H1 (cell line): Measurements from ENCODE around the gene NKX2-1. TPM values are rescaled to one million over a fixed set of nuclear protein-coding genes. Genes with fewer than 3 reads are reported as not detected.

Experiments used
- CTCF ChIA-PET: fragments of 300-600 bp; sonication (Branson Sonifier 250); formaldehyde crosslinking; loops from one replicate; lab custom pipeline; 2021; ENCODE audit not compliant: partially characterized antibody; lab: Charles Lee
- POLR2A ChIA-PET: fragments of 300-600 bp; sonication (Branson Sonifier 250); formaldehyde crosslinking; loops from one replicate; lab custom pipeline; 2021; ENCODE audit warnings: inconsistent platforms; ENCODE audit not compliant: partially characterized antibody; lab: Charles Lee
- DNase-seq, 2 experiments: peaks; one replicate each; pipeline versions ENCODE4 v3.0.0 to v3.0.0-alpha.2; 2010 to 2022; ENCODE audit warnings: low spot score in 2 of 2, low read depth in 1 of 2, mixed read lengths in 1 of 2
- FAIRE-seq: peaks from 2 replicates; lab custom pipeline; 2011; peaks lifted over from hg19 to GRCh38; lab: Jason Lieb, UNC
- H2AFZ ChIP-seq: 2 replicates; pipeline ENCODE4 v1.8.1; 2012; ENCODE audit warnings: low read length, inconsistent platforms
- H2AK5ac ChIP-seq: 2 replicates; pipeline ENCODE4 v1.6.1; 2013; ENCODE audit warnings: low read depth, low read length
- H2BK120ac ChIP-seq: replicated peaks from 2 replicates; pipeline ENCODE3; 2013; ENCODE audit warnings: low read depth, low read length, inconsistent platforms
- H2BK12ac ChIP-seq: 2 replicates; pipeline ENCODE4 v1.6.1; 2013; ENCODE audit warnings: low read depth, low read length
- H2BK15ac ChIP-seq: 2 replicates; pipeline ENCODE4 v1.6.1; 2013; ENCODE audit warnings: low read length
- H2BK20ac ChIP-seq: 2 replicates; pipeline ENCODE4 v1.6.1; 2013; ENCODE audit warnings: low read length
- H2BK5ac ChIP-seq: 2 replicates; pipeline ENCODE4 v1.6.1; 2013; ENCODE audit warnings: low read depth, low read length
- H3K14ac ChIP-seq: 2 replicates; pipeline ENCODE4 v1.6.1; 2013; ENCODE audit warnings: inconsistent platforms; ENCODE audit not compliant: insufficient read length
- H3K18ac ChIP-seq: 2 replicates; pipeline ENCODE4 v1.6.1; 2013; ENCODE audit warnings: low read length; ENCODE audit errors: extremely low read depth
- H3K23ac ChIP-seq: 2 replicates; pipeline ENCODE4 v1.6.1; 2013; ENCODE audit warnings: inconsistent platforms; ENCODE audit not compliant: insufficient read length
- H3K23me2 ChIP-seq: 2 replicates; pipeline ENCODE4 v1.6.1; 2013; ENCODE audit warnings: low read depth, low read length
- H3K27ac ChIP-seq: 2 replicates; pipeline ENCODE4 v1.6.1; 2011; ENCODE audit warnings: low read depth, low read length, inconsistent platforms
- H3K27me3 ChIP-seq, 4 experiments: replicated peaks in 1 of 4; 1 replicate in 1 of 4; 2 replicates in 3 of 4; pipeline versions ENCODE4 v1.6.1 to v1.8.1; 2011 to 2013; ENCODE audit warnings: low read length in 3 of 4, mild to moderate bottlenecking in 3 of 4, inconsistent platforms in 2 of 4, mixed read lengths in 2 of 4, moderate library complexity in 1 of 4; ENCODE audit not compliant: control insufficient read depth in 3 of 4, insufficient read depth in 3 of 4; ENCODE audit errors: extremely low read depth in 1 of 4
- H3K36me3 ChIP-seq, 4 experiments: 2 replicates each; pipeline versions ENCODE4 v1.6.1 to v1.8.1; 2011 to 2013; ENCODE audit warnings: mild to moderate bottlenecking in 4 of 4, low read length in 3 of 4, moderate library complexity in 2 of 4, control low read depth in 1 of 4, inconsistent platforms in 1 of 4; ENCODE audit not compliant: insufficient read depth in 4 of 4, control insufficient read depth in 2 of 4
- H3K4ac ChIP-seq: replicated peaks from 2 replicates; pipeline ENCODE3; 2013; ENCODE audit warnings: low read length, low read depth, mixed read lengths, inconsistent platforms; ENCODE audit not compliant: insufficient read length
- H3K4me1 ChIP-seq, 4 experiments: replicated peaks in 1 of 4; 1 replicate in 1 of 4; 2 replicates in 3 of 4; pipeline versions ENCODE4 v1.6.1 to v1.8.1; 2011 to 2013; ENCODE audit warnings: low read length in 3 of 4, inconsistent platforms in 2 of 4, mixed read lengths in 1 of 4; ENCODE audit not compliant: insufficient read depth in 4 of 4, control insufficient read depth in 3 of 4
- H3K4me2 ChIP-seq, 2 experiments: 2 replicates each; pipeline versions ENCODE4 v1.6.1 to v1.8.1; 2011 to 2013; ENCODE audit warnings: low read depth in 2 of 2, low read length in 2 of 2, control low read depth in 1 of 2, inconsistent platforms in 1 of 2, mild to moderate bottlenecking in 1 of 2; ENCODE audit not compliant: insufficient read depth in 1 of 2
- H3K4me3 ChIP-seq, 4 experiments: fragments of 200-600, 300-600 bp in 1 of 4; sonication (generic), shearing (Covaris generic), sonication (Bioruptor Twin) in 1 of 4; 2 replicates each; pipeline versions ENCODE4 v1.5.1 to v1.8.1; 2011 to 2016; ENCODE audit warnings: low read length in 4 of 4, low read depth in 3 of 4, control low read depth in 2 of 4, inconsistent platforms in 2 of 4, mild to moderate bottlenecking in 2 of 4, mixed read lengths in 1 of 4, moderate library complexity in 1 of 4; ENCODE audit not compliant: insufficient read depth in 2 of 4; ENCODE audit errors: extremely low read depth in 1 of 4
- H3K56ac ChIP-seq: replicated peaks from 2 replicates; pipeline ENCODE3; 2013; ENCODE audit warnings: low read depth, mild to moderate bottlenecking, mixed read lengths, low read length, inconsistent platforms; ENCODE audit not compliant: insufficient read length
- H3K79me1 ChIP-seq: 2 replicates; pipeline ENCODE4 v1.6.1; 2013; ENCODE audit warnings: low read depth, low read length, control low read depth
- H3K79me2 ChIP-seq, 2 experiments: 2 replicates each; pipeline versions ENCODE4 v1.6.1 to v1.8.1; 2012 to 2013; ENCODE audit warnings: low read length in 2 of 2, mild to moderate bottlenecking in 2 of 2, inconsistent platforms in 1 of 2; ENCODE audit not compliant: insufficient read depth in 2 of 2, control insufficient read depth in 1 of 2
- H3K9ac ChIP-seq, 4 experiments: replicated peaks in 1 of 4; 1 replicate in 1 of 4; 2 replicates in 3 of 4; pipeline versions ENCODE4 v1.6.1 to v1.8.1; 2011 to 2013; ENCODE audit warnings: low read depth in 3 of 4, low read length in 3 of 4, control low read depth in 2 of 4, mild to moderate bottlenecking in 2 of 4, moderate library complexity in 2 of 4, inconsistent platforms in 1 of 4; ENCODE audit errors: extremely low read depth in 1 of 4
- H3K9me3 ChIP-seq, 2 experiments: 2 replicates each; pipeline versions ENCODE4 v1.6.1 to v1.8.1; 2012 to 2013; ENCODE audit warnings: mild to moderate bottlenecking in 2 of 2, moderate library complexity in 2 of 2, control low read depth in 1 of 2, inconsistent platforms in 1 of 2, low read depth in 1 of 2, low read length in 1 of 2, mixed read lengths in 1 of 2; ENCODE audit not compliant: insufficient read depth in 2 of 2
- H4K20me1 ChIP-seq, 2 experiments: replicated peaks in 1 of 2; 2 replicates each; pipeline versions ENCODE3 to v1.8.1; 2011 to 2013; ENCODE audit warnings: inconsistent platforms in 2 of 2, low read length in 2 of 2, mild to moderate bottlenecking in 1 of 2; ENCODE audit not compliant: insufficient read depth in 2 of 2, control insufficient read depth in 1 of 2
- H4K5ac ChIP-seq: 2 replicates; pipeline ENCODE4 v1.6.1; 2013; ENCODE audit warnings: low read length, low read depth, mixed read lengths, inconsistent platforms; ENCODE audit not compliant: insufficient read length
- H4K8ac ChIP-seq: 2 replicates; pipeline ENCODE4 v1.8.0; 2013; ENCODE audit warnings: mild to moderate bottlenecking, moderate library complexity, low read length, inconsistent platforms; ENCODE audit not compliant: insufficient read depth; ENCODE audit errors: extremely low read depth
- H4K91ac ChIP-seq: replicated peaks from 2 replicates; pipeline ENCODE3; 2013; ENCODE audit warnings: low read length, mixed read lengths, inconsistent platforms; ENCODE audit not compliant: insufficient read length
- ASH2L ChIP-seq: fragments of 200-600, 300-600 bp; sonication (generic); IDR thresholded peaks from one replicate; pipeline ENCODE4 v1.7.1; 2017; ENCODE audit warnings: low read length
- CTBP2 ChIP-seq: IDR thresholded peaks from 2 replicates; pipeline ENCODE4 v1.7.0; 2011; ENCODE audit warnings: borderline replicate concordance, mild to moderate bottlenecking, moderate library complexity, mixed read lengths, low read length; ENCODE audit not compliant: insufficient read depth, insufficient read length
- EGR1 ChIP-seq: IDR thresholded peaks from 2 replicates; pipeline ENCODE4 v1.6.1; 2011; ENCODE audit warnings: low read depth, low read length, borderline replicate concordance
- YY1 ChIP-seq: IDR thresholded peaks from 2 replicates; pipeline ENCODE4 v1.6.1; 2011; ENCODE audit warnings: low read depth, mild to moderate bottlenecking, low read length
- WGBS, 2 experiments: shearing (Covaris generic) in 1 of 2; methylation state at CpG; one replicate each; pipeline versions ENCODE4 v1.1.6 to v1.1.7; 2013 to 2015; ENCODE audit warnings: low lambda C conversion rate in 2 of 2, mixed read lengths in 2 of 2, inconsistent platforms in 1 of 2, low coverage in 1 of 2, missing lambda C conversion rate in 1 of 2; ENCODE audit not compliant: insufficient replicate concordance in 2 of 2, insufficient coverage in 1 of 2, insufficient read length in 1 of 2; ENCODE audit errors: extremely low coverage in 1 of 2, missing lambda C conversion rate in 1 of 2; 5-methylcytosine and 5-hydroxymethylcytosine counted together
- polyA plus RNA-seq, 7 experiments: library from polyadenylated mRNA; depleted of rRNA in 3 of 7; stranded (reverse) in 5 of 7; unstranded in 2 of 7; fragments of >200 nt in 5 of 7; fragments of 200-250 nt in 2 of 7; gene quantifications; 1 replicate in 5 of 7; 2 replicates in 1 of 7; 4 replicates in 1 of 7; pipeline versions ENCODE4 v1.2.1 to v1.2.3, GENCODE V29; 2011 to 2013; ENCODE audit warnings: missing spikeins in 2 of 7, mixed read lengths in 2 of 7
- total RNA-seq: library from RNA; stranded (reverse); fragmentation: NEBNext Ultra II Directional; extraction: Animal tissue kit (Norgen Biotek cat#: 25700); gene quantifications from 2 replicates; pipeline ENCODE4 v1.2.1, GENCODE V29; 2021
- TF ChIP-seq, protein P1 (sequence below): IDR thresholded peaks from 2 replicates; pipeline ENCODE4 v1.6.1; 2012; ENCODE audit warnings: inconsistent platforms

NKX2-1 gene
- total and polyA plus RNA-seq, 2 of the 8 experiments (the other 6 are each of a cell fraction or from before 2014, with no cell fraction given), result not detected

DNA sequence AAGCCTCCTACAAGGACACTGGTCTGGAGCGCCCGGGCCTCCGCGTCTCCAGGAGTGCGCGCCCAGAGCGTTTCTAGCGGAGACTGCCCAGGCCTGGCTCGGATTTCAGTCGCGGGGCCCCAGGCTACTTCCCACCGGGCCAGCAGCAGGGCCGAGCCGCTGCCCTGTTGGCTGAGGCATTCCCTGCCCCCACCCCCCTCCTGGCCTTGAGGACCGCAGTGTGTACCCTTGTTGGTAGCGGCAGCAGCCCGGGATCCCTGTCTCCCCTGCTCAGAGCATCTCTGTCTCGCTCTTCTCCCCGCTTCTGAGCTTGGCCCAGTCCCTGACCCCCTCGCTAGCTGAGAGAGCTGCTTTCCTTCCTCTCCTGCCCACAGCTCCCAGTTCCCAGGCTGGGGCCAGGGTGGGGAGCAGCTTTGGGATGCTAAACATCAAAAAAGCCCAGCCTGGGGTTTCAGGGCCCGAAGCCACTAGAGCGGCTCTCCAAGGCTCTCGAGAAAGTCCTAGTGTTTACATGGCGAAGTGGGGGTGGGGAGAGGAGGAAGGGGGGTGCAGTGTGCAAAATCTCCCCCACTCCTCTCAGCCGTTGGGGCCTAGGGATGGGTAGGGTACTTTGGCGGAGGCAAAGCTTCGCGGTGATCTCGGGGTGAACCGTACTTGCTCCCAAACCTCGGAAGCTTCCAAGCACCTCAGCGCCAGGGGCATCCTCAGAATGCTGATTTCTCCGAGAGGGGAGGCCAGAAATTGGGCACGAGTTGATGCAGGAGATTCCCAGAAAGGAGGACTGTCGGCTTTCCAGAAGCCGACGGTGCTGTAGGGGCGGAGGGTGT is 6.4 kb downstream of the NKX2-1 start:
- H3K9ac ChIP-seq, result no peak overlapping the region
- peaks cover 0 to 6% (median 0%) of the 10 kb centered on the region in 4 experiments; a peak in 1 of 8 replicates for H3K36me3 ChIP-seq
- FAIRE-seq (no peak), DNase-seq (peak in 1 of 2 experiments; percentile 80)
- no peak overlapping the region; the same call in 1 of the 2 replicates for H2BK15ac ChIP-seq
- H2AK5ac ChIP-seq, result no peak overlapping the region
- H3K23me2 ChIP-seq, result no peaks in the 10 kb centered on the region
- 0 out of 2 replicates have a peak overlapping the region, but pooled peaks have one; percentile 55 for H2BK12ac ChIP-seq
- H4K5ac ChIP-seq, result no peak overlapping the region
- no peak overlapping the region; the same call in 1 of the 2 replicates for H3K18ac ChIP-seq
- TF ChIP-seq ASH2L (peak; percentile 21), EGR1 (0 out of 2 replicates have a peak, but pooled peaks have one; percentile 18), YY1 (no peak), CTBP2 (peak; percentile 84)
- TF ChIP-seq, protein P1, sequence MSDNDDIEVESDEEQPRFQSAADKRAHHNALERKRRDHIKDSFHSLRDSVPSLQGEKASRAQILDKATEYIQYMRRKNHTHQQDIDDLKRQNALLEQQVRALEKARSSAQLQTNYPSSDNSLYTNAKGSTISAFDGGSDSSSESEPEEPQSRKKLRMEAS, result 0 out of 2 replicates have a peak, but pooled peaks have one; percentile 20
- peaks cover 7 to 30% (median 20%) of the 10 kb centered on the region in 4 experiments for H3K4me1 ChIP-seq
- peak overlapping the region in 1 of 4 experiments; percentile 28; a peak in 2 of 8 replicates for H3K4me3 ChIP-seq
- H2AFZ ChIP-seq, result no peak overlapping the region
- no peak overlapping the region; the same call in 1 of the 2 replicates for H4K8ac ChIP-seq
- H3K56ac ChIP-seq, result no peak overlapping the region
- CTCF ChIA-PET, result interaction anchor here (0.6 to 9.7 kb wide), 14 partner anchors 8 to 408 kb away, joined by 3 to 202 read pairs (median 4); partner anchors contain the start of gene NKX2-1
- peaks cover 94 to 99% (median 97%) of the 10 kb centered on the region in 4 experiments for H3K27me3 ChIP-seq
- H3K79me2 ChIP-seq, result no peaks in the 10 kb centered on the region
- no peak overlapping the region for H3K14ac ChIP-seq
- no peak overlapping the region for H3K27ac ChIP-seq
- no peaks in the 10 kb centered on the region for H3K9me3 ChIP-seq
- no peak overlapping the region for H2BK20ac ChIP-seq
- H4K91ac ChIP-seq, result no peak overlapping the region
- no peaks in the 10 kb centered on the region for H3K79me1 ChIP-seq
- POLR2A ChIA-PET, result interaction anchor here (1.9 kb wide), 1 partner anchor 9 kb away, joined by 8 read pairs; no protein-coding TSS in a partner anchor
- 3% methylated on average over 34 of the region's 38 CpGs; no CpG with 5 or more reads in 1 of the 2 experiments for WGBS, 2 experiments
- peak overlapping the region; percentile 50 to 55 for H3K4me2 ChIP-seq
- H3K23ac ChIP-seq, result no peak overlapping the region
- H4K20me1 ChIP-seq, result peaks cover 42 to 43% of the 10 kb centered on the region in 2 experiments
- H2BK120ac ChIP-seq, result no peak overlapping the region
- no peak overlapping the region for H3K4ac ChIP-seq
- 0 out of 2 replicates have a peak overlapping the region, but pooled peaks have one; percentile 16 for H2BK5ac ChIP-seq
